Astrocyte (in vitro differentiated cells and primary cell): ENCODE data around the gene UCN2.

Experiments
- EZH2 ChIP-seq: IDR thresholded peaks from 2 replicates; pipeline ENCODE4 v1.6.1; 2012; ENCODE audit warnings: mild to moderate bottlenecking, low read length, inconsistent platforms; ENCODE audit not compliant: insufficient read depth
- TF ChIP-seq, protein P1 (sequence below): IDR thresholded peaks from 2 replicates; pipeline ENCODE4 v1.5.1; 2011; ENCODE audit warnings: low read depth, mild to moderate bottlenecking, inconsistent platforms, low read length, moderate library complexity; ENCODE audit not compliant: insufficient read depth

DNA sequence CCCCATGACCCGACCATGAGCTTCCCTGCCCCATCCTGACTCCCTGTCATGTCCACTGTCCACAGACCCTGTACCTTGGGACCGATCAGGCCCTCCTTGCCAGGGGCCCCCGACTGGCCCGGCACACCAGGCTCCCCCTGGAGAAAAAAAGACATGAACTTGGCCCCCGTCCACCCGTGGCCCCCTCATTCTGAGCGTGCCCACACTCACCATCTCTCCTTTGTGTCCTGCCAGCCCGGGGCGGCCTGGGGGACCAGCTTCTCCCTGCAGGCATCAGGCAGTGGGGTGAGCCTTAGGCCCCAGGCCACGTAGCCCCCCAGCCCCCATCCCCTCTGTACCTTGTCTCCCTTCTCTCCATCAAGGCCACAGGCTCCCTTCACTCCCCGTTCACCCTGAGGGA, 3.9 kb upstream of the UCN2 start:
- TF ChIP-seq, protein P1, sequence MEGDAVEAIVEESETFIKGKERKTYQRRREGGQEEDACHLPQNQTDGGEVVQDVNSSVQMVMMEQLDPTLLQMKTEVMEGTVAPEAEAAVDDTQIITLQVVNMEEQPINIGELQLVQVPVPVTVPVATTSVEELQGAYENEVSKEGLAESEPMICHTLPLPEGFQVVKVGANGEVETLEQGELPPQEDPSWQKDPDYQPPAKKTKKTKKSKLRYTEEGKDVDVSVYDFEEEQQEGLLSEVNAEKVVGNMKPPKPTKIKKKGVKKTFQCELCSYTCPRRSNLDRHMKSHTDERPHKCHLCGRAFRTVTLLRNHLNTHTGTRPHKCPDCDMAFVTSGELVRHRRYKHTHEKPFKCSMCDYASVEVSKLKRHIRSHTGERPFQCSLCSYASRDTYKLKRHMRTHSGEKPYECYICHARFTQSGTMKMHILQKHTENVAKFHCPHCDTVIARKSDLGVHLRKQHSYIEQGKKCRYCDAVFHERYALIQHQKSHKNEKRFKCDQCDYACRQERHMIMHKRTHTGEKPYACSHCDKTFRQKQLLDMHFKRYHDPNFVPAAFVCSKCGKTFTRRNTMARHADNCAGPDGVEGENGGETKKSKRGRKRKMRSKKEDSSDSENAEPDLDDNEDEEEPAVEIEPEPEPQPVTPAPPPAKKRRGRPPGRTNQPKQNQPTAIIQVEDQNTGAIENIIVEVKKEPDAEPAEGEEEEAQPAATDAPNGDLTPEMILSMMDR = no peak
- TF ChIP-seq EZH2 = no peak
